HG03139 (cell line): ENCODE results near the gene AP3D1.

Experiments used
- ATAC-seq: cut with Tn5 transposase; IDR thresholded peaks from one replicate; pipeline ENCODE4 v1.9.1; 2021; ENCODE audit not compliant: unreplicated experiment

Gene AP3D1

DNA sequence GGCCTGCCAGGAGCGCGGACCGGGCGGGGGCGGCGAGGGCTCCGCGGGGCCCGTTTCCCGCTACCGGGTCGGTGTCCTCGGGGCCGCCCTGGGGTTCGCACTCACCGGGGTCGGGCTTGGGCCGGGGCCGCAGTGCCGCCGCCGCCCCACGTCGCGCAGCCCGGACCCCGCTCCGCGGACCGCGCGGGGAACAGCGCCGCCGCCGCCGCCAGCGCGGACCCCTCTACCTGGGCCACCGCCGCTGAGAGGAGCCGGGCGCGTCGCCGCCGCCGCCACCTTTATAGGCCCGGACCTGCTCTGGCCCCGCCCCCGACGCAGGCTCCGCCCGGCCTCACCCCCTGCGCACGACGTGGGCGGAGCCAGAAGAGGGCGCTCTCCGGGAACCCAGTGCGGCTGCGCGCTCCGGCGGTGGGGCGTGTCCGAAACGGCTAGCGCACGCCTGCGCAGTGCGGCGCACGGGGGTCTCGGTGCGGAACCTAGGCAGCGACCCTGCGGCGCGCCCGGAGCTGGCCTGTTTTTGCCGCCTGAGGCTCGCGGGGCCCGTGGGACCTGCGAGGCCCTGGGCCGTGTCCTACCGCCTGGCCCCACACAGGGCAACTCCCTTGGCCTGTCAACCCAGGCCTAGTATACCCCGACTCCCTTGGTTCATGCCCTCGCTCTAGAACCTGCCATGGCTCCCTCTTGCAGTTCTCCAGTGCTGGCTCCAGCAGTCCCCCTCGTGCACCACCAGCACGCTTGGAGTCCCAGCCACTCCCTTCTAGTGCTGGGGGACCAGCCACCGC lies 100.2 kb downstream of the AP3D1 start, which contains the start of gene MKNK2:
Gene MKNK2 (minus strand): TSS at position 254 of the 782 bp plus-strand sequence. CDS start 393 bp downstream, outside the sequence.
- peak; percentile 42 for ATAC-seq
